ENCODE results near the gene TRAPPC8.
A peak's percentile ranks its signal among the peaks of the same experiment; 100 is the strongest.

DNA sequence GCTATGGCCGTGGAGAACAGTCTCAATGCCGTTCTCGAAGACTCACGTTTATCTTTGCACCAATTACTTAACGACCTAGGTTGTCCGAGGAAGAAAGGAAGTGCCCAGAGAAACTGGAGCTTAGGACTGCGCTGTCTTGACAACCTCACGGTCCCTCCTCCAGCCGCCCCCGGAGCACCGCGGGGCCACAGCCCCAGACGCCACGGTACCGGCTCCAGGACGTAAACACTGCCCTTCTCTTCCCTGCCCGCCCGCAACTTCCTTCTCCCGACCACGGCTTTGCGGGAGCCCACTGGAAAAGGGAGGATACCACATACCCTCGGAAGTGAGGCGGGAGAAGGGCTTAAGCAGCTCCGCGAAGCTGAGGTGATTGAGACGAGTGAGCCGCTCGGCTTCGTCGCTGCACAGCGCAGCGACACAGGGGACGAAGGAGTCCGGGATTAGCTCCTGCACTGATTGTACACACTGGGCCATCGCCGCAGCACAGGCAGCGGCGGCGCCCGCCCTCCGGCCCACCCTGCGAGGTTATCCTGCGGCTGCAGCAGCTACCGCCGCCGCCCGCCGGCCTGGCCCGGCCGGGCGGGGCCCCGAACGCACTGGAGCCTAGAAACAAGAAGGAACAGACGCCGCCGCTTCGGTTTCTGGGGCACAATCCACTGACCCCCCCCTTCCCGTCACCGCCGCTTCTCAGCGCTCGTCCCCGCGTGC, 483 bp downstream of the TRAPPC8 start:
- TF ChIP-seq, protein P1, sequence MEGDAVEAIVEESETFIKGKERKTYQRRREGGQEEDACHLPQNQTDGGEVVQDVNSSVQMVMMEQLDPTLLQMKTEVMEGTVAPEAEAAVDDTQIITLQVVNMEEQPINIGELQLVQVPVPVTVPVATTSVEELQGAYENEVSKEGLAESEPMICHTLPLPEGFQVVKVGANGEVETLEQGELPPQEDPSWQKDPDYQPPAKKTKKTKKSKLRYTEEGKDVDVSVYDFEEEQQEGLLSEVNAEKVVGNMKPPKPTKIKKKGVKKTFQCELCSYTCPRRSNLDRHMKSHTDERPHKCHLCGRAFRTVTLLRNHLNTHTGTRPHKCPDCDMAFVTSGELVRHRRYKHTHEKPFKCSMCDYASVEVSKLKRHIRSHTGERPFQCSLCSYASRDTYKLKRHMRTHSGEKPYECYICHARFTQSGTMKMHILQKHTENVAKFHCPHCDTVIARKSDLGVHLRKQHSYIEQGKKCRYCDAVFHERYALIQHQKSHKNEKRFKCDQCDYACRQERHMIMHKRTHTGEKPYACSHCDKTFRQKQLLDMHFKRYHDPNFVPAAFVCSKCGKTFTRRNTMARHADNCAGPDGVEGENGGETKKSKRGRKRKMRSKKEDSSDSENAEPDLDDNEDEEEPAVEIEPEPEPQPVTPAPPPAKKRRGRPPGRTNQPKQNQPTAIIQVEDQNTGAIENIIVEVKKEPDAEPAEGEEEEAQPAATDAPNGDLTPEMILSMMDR (conservative IDR thresholded peaks at IDR 0.05), result no peak
- TF ChIP-seq ZFX (IDR thresholded peaks at IDR 0.05), result peak; percentile 74
